LNCAP (cell line): Measurements from ENCODE around the gene APLF.

Experiments
- TF ChIP-seq, protein P1 (sequence below): fragments of 450-650 bp; IDR thresholded peaks from 2 replicates; pipeline ENCODE4 v1.5.1; 2017; ENCODE audit warnings: mild to moderate bottlenecking

APLF gene

DNA sequence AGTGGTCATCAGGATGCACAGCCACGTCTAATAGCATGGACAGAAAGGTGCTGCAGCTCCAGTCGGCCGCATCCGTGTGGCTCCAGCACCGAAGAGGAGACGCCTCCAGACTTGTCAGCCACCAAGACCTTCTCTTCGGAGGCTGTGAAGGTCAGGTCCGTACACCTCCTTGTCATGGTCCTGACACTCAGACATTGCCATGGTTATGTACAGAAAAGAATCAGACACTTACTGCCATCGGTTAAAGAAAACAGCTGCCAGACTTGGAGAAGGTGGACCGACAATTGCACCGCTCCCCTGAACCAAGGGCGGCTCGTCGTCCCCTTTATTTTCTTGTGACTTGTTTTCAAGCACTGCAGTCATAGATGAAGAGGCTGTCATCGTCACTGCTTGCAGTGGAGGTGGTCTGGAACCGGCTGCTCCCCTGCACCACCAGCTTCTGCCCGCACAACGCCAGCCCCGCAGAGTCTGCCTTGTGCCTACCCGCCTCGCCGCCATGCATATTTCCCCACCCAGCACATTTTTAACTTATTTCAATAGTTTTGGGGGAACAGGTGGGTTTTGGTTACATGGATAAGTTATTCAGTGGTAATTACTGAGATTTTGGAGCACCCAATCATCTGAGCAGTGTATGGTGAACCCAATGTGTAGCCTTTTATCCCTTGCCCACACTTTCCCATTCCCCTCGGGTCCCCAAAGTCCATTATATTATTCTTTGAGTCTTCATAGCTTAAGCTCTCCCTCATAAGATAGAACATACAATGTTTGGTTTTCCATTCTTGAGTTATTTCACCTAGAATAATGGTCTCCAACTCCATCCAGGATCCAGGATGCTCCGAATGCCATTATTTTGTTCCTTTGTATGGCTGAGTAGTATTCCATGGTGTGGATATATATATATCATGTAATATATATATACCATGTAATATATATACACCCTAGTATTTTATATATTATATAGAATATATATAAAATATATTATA, 18.4 kb upstream of the APLF start:
- TF ChIP-seq, protein P1, sequence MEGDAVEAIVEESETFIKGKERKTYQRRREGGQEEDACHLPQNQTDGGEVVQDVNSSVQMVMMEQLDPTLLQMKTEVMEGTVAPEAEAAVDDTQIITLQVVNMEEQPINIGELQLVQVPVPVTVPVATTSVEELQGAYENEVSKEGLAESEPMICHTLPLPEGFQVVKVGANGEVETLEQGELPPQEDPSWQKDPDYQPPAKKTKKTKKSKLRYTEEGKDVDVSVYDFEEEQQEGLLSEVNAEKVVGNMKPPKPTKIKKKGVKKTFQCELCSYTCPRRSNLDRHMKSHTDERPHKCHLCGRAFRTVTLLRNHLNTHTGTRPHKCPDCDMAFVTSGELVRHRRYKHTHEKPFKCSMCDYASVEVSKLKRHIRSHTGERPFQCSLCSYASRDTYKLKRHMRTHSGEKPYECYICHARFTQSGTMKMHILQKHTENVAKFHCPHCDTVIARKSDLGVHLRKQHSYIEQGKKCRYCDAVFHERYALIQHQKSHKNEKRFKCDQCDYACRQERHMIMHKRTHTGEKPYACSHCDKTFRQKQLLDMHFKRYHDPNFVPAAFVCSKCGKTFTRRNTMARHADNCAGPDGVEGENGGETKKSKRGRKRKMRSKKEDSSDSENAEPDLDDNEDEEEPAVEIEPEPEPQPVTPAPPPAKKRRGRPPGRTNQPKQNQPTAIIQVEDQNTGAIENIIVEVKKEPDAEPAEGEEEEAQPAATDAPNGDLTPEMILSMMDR: no peak

DNA sequence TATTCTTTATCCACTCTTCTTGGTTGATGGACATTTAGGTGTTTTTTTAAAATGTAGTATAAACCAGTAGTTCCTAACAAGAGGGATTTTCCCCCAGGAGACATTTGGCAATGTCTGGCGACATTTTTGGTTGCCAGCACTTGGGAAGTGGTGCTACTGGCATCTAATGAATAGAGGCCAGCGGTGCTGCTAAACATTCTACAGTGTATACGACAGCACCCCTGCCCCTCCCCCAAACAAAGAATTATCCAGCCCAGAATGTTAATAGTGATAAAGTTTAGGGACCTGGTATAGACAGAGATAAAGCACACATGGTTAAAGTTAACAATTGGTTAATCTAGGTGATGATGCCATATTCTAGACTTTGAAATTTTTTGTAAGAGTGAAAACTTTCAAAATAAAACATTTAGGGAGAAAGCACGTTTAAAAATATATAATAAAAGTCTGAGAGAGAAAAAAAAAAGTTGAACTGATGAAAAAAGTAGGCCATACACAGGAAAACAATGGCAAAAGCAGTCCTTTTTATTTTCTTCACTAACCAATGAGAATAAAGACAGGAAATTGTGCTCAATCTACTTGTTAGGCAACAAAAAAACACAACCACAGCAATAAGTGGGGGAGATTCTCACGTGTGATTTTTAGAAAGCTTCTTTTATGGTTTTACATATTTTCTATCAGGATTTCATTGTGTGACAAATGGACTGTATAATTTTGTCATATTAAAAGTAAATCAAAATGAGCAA, 15.1 kb upstream of the APLF start:
- TF ChIP-seq, protein P1: no peak

DNA sequence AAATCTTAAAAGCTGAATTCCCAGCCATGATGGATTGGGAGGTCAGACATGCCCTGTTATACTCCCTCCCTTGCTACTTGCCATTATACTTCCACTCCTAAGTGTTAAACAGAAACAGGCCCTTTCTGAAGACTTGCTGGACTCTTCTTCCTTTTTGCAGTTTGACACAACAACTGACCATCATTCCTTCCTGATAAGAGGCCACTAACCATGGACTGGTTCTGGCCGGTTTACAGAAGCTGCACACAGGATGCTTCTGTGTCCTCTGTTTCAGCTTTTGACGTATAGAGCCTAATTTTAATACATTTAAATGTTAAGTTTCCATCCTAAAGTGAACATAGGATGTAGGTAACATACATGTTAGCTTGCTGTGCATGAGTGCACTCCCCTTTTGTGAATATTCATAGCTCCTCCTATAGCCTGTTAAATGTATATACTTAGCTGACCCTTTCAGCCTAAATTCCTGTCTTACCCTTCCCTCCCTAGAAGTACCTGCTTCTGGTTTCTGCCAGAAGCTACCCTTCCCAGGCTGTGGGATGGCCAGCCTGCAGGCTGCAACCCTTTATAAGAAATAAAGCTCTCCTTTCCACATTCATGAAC, 13.5 kb upstream of the APLF start:
- TF ChIP-seq, protein P1: no peak

DNA sequence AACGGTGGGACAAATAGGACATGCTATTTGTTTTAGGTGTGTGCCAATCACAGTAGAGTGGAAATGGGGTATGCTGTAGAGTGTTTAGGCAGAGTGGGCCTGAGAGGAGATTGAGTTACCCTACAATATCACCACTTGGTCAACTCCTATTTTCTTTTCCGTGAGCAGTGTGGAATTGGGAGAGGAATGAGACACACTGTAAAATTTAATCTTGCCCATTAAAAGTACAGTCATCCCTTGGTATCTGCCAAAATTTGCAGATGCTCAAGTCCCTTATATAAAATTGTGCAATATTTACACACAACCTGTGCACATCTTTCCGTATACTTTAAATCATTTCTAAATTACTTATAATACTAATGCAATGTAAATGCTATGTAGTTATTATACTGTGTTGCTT, 12.7 kb upstream of the APLF start:
- TF ChIP-seq, protein P1: no peak

DNA sequence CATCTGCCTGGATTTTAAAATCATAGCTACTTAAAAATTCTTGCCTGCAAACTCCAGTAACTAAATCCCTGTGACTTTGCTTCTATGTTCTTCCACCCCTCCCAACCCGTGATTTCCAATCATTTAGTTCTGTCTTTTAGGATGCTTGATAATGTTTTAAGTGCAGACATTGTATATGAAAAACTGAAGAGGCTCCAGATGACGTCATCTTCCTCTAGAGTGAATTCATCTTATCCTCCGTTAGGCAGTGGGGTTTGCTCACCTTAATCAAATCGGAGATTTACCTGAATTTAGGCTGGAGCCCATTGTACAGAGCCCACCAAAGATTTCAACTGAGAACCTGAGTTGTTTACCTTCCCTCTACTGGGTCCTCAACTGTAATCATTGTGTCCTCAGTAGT, 11.2 kb upstream of the APLF start:
- TF ChIP-seq, protein P1: no peak

DNA sequence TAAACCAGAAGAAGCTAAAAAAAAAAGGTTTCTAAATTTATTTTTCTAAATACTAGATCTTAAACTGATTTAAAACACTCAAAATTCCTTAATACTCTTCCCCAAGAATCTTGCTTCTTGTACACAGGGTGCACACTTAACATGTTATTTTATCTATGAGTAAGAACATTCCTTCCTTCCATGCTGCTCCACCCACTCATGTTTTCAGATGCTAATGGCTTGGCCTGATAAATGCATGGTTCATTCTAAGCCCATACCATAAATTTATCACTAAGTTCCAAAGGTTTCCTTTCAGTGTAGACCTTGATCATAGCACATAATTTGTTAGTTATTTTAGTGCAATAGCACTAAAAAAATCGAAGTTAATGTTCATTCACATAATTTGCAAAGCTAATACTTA, 8.4 kb upstream of the APLF start:
- TF ChIP-seq, protein P1: no peak

DNA sequence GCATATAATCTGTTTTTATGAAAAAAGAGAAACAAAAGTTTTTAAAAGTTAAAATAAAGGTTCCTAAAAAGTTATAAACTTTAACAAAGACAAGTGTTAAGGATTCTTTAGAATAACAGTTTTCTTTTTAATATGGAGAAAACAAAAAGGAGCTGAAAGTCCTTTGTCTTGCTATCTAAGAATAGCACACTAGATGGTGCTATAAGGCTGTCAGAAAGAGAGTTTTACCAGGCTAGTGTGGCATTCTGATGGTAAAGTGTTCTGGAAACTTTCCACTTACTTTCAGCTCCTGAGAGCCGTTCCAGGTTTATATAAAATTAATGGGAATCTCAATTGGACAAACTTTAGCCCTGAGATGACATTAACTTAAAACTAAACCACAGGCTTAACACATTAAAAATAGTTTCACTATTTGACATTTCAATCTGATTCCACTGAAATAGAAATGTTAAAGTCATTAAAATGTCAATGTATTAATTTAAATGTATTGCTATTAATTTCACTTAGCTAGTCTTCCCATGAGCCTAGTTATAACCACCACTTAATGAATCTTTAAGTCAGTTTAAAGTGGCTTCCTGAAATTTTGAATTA, 4.0 kb upstream of the APLF start:
- TF ChIP-seq, protein P1: peak; percentile 58
